HFF-Myc (cell line): ENCODE measurements around the gene C12orf75.
"Not testable (repeated sequence)": the region's sequence is repeated elsewhere in the genome, so short reads cannot be mapped to it uniquely, and the experiment has no call there.

ENCODE experiments used
- DNase-seq: peaks from one replicate; pipeline ENCODE4 v3.0.0-alpha.2; 2011; ENCODE audit warnings: low read depth; ENCODE audit errors: extremely low read depth
- H3K4me3 ChIP-seq: replicated peaks from 2 replicates; pipeline ENCODE4 v1.5.1; 2011; ENCODE audit warnings: low read depth, mild to moderate bottlenecking, control low read depth, low read length
- CTCF ChIP-seq: IDR thresholded peaks from 2 replicates; pipeline ENCODE4 v1.5.1; 2012; ENCODE audit warnings: mild to moderate bottlenecking, low read depth, low read length, control low read depth; ENCODE audit errors: missing control alignments

Gene C12orf75

GRCh38 chr12:105296116-105297089 is 34.1 kb upstream of the C12orf75 start:
- no peak overlapping the region for H3K4me3 ChIP-seq
- no peak for DNase-seq
- TF ChIP-seq CTCF = no peak

GRCh38 chr12:105300883-105301282 is 29.6 kb upstream of the C12orf75 start:
- TF ChIP-seq CTCF = no peak
- no peak for DNase-seq
- no peak overlapping the region for H3K4me3 ChIP-seq

- TF ChIP-seq CTCF = no peak
- DNase-seq = no peak
- no peak overlapping the region for H3K4me3 ChIP-seq
Observed at GRCh38 chr12:105301696-105302095, 28.8 kb upstream of the C12orf75 start.

- H3K4me3 ChIP-seq, DNase-seq: not testable (repeated sequence)
Observed at GRCh38 chr12:105302986-105303385, 27.5 kb upstream of the C12orf75 start.

- DNase-seq, H3K4me3 ChIP-seq: not testable (repeated sequence)
Observed at GRCh38 chr12:105304626-105305025, 25.9 kb upstream of the C12orf75 start.

- not testable (repeated sequence) for H3K4me3 ChIP-seq, DNase-seq
Observed at GRCh38 chr12:105307601-105308314, 22.7 kb upstream of the C12orf75 start.

- not testable (repeated sequence) for DNase-seq, H3K4me3 ChIP-seq
Observed at GRCh38 chr12:105308839-105309238, 21.7 kb upstream of the C12orf75 start.

- not testable (repeated sequence) for DNase-seq, H3K4me3 ChIP-seq
Observed at GRCh38 chr12:105309384-105309783, 21.1 kb upstream of the C12orf75 start.

- not testable (repeated sequence) for H3K4me3 ChIP-seq, DNase-seq
Observed at GRCh38 chr12:105310476-105311085, 19.9 kb upstream of the C12orf75 start.

- not testable (repeated sequence) for DNase-seq, H3K4me3 ChIP-seq
Observed at GRCh38 chr12:105311936-105312335, 18.6 kb upstream of the C12orf75 start.

GRCh38 chr12:105313755-105314154 is 16.7 kb upstream of the C12orf75 start:
- not testable (repeated sequence) for DNase-seq, H3K4me3 ChIP-seq
